EH (cell line): ENCODE measurements around the gene IL20RA.
"Not testable (repeated sequence)": the region's sequence is repeated elsewhere in the genome, so short reads cannot be mapped to it uniquely, and the experiment has no call there.

ENCODE experiments used
- DNase-seq: peaks from one replicate; pipeline ENCODE4 v3.0.0-alpha.2; 2015; ENCODE audit warnings: low read depth

IL20RA gene

GRCh38 chr6:137008204-137008603 lies 36.6 kb downstream of the IL20RA start:
- no peak for DNase-seq

GRCh38 chr6:137006056-137006455 lies 38.7 kb downstream of the IL20RA start:
- no peak for DNase-seq

DNA sequence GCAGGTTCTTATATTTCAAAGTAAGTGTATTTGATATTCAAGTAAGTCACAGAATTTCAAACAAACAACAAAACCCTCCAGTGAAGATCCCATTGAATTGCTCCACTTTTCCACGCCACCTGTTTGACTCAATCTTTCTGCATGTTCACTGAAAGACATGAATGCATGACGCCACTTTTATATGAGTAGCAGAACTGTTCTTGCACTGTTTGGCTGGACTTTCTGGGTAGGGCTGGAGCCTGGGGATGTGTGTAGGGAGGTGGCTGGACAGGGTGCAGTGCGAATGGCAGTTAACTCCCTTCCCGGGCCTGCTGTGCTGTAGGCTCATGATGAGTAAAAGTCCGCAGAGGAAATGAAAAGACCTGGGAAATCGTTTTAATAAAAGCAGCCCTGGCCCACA lies 39.7 kb downstream of the IL20RA start:
- no peak for DNase-seq

DNA sequence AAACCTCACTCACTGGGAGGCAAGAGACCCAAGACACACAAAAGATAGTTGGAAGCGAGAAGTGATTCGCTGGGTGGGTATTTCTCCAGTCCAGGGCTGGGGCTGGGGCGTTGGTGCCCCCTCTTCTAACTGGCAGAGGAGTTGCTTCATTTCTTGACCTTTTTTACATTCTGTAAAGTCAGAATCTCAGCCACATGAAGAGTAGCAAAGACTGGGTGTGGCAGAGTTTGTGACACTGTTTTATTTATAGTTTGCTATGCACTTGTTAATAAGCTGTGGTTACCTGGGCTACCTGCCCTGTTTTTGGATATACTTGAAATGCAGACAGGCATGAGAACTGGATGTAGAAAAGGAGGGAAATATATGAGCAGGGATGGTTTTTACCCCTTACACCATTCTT lies 42.3 kb downstream of the IL20RA start:
- no peak for DNase-seq

GRCh38 chr6:137001977-137002302 lies 42.8 kb downstream of the IL20RA start:
- no peak for DNase-seq

GRCh38 chr6:137001299-137001976 lies 43.3 kb downstream of the IL20RA start:
- DNase-seq: no peak

- no peak for DNase-seq
Measured at GRCh38 chr6:137000825-137001224, 43.9 kb downstream of the IL20RA start.

- DNase-seq: no peak
Measured at GRCh38 chr6:136995521-136995920, 49.2 kb downstream of the IL20RA start.

DNA sequence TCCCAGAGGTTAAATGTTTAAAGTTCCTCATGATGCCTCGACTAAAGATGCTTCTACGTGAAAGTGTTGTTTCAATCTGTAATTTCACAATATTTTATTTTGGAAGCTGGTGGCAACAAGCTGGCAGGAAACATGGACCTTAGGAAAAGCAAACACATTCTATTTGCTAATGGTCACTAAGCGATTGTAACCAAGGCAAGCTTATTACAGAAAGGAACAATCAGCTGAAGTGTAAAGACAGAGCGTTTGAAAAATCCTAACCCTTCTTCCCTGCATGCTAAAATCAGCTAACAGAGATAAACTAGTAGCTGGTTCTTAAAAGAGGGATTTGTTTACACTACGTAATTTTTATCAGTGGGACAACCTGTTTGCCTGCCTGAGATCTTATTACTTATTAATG lies 50.0 kb downstream of the IL20RA start:
- no peak for DNase-seq

- no peak for DNase-seq
Measured at GRCh38 chr6:136992113-136992512, 52.7 kb downstream of the IL20RA start.

- DNase-seq: no peak
Measured at GRCh38 chr6:136991646-136992045, 53.1 kb downstream of the IL20RA start.

GRCh38 chr6:136990754-136991153 lies 54.0 kb downstream of the IL20RA start:
- no peak for DNase-seq

DNA sequence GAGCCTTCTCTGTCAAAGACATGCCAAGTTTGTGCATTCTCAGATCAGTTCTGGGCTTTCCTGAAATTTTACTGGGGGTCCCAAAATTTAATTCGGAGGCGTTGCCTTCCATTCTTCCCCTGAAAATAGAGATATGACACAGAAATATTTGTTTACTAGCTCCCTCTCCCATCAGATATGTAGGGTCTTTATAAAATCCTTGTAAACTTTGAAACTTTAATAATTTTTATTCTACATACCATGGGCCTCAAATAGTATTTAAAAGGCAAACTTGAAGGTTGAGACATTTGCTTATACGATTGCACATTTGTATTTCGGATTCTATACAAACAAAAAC lies 54.6 kb downstream of the IL20RA start:
- no peak for DNase-seq

- no peak for DNase-seq
Measured at GRCh38 chr6:136989571-136990241, 55.1 kb downstream of the IL20RA start.

DNA sequence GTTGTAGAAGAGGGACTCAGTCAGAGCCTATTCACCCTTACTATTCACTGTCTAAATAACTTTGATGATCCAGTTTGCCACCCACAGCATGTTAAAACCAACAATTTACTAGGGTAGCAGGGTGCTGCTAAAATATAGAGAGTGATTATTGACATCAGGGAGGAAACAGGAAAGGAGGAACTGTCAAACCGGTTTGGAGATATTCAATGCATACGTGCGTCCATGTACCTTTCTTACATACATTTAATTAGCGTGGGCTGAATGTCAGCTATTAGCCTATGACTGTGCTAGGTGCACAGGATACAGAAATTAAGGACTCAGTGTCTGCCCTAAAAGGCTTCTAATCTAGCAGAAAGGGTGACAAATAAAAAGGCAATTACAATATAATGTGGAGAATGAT lies 57.2 kb downstream of the IL20RA start:
- DNase-seq: no peak

- no peak for DNase-seq
Measured at GRCh38 chr6:136985502-136985901, 59.3 kb downstream of the IL20RA start.

DNA sequence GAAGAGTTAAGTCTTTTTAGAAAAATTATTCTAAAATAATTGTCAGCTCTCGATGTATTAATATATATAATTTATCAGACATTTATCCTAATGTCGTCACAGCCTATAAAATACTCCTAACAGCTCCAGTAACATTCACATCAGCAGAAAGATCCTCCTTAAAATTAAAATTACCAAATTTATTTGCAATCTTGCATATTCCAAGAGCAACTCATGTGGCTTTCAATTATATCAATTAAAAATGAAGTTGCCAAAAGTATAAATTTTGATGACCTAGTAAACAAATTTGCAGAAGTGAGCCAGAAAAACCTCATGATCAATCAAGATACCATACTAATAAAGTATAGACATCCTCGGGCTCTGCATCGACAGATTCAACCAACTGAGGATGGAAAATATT lies 60.2 kb downstream of the IL20RA start:
- DNase-seq: no peak

DNA sequence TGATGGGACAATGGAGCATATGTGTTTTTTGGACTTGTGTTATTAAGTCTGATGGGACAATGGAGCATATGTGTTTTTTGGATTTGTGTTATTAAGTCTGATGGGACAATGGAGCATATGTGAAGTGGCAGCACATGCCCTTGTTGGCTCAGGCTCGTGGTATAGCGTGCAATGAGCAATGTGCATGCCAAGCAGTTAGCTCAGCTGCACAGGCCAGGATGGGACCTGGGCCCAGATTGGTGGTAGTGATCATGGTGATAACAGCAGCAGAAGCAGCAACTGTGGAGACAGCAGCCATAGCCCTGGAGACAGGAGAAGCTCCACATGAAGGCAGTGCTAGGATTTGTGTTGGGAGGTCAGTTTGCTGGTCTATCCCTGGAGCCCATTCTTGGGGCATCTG lies 61.1 kb downstream of the IL20RA start:
- DNase-seq: no peak

- DNase-seq: no peak
Measured at GRCh38 chr6:136982928-136983327, 61.8 kb downstream of the IL20RA start.

- DNase-seq: no peak
Measured at GRCh38 chr6:136980070-136980469, 64.7 kb downstream of the IL20RA start.

GRCh38 chr6:136979206-136979605 lies 65.6 kb downstream of the IL20RA start:
- DNase-seq: no peak

DNA sequence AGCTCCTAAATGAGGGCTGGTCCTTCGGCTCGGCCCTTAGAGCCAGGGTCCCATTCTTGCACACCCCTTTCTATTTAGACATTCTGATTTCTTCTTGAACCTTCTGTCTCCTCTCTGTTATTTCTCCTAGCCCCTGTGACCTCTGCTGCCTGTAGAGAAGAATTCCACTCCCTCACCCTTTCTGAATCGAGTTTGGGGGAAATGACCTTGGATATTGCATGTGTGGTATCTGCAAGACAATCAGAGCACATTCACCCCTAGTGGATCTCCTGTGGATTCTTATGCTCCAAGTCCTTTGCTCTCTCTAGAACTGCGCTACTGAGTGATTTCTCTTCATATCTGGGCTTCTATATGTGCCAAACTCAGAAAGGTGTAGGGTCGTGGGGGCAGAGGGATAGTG lies 67.7 kb downstream of the IL20RA start:
- no peak for DNase-seq

DNA sequence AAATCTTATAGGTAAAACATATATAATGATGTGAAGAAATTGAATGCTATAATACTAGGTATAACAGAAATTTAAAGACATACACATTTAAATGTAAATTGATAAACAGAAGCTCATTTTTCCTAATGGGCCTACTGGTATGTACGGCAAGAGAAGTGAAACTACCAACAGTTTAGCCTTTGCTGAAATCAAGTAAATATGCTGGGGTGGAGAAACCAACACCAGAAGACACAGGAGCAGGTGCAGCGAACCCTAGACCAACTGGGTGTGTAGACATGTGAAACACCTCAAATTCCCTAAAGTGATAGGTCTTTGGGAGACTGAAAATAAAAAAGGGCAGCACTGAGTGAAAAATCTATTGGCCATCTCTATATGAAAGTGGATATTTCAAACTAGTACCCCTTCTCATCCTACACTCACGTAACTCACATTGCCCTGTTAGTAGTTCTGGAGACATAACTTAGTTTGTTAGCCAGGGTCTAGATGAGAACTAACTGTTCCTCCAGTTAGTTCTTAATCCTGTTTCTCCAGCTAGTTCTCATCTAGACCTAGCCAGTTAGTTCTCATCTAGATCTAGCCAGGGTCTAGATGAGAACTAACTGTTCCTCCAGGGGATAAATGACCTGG lies 69.6 kb downstream of the IL20RA start:
- no peak for DNase-seq

DNA sequence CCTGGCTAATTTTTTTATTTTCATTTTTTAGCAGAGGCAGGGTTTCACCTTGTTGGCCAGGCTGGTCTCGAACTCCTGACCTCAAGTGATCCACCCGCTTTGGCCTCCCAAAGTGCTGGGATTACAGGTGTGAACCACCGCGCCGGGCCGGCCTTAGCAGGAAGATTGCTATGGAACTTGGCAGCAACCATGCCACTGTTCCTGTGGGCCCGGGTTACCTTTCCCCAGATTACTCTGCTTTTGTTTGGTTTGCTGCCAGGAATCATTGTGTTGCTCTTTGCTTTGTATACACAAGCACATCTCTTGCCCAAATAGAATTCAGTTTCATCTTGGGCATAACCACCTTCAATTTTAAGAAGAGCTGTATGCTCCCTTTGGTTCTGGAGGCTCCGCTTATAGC lies 71.0 kb downstream of the IL20RA start:
- not testable (repeated sequence) for DNase-seq
